Measurements from ENCODE around the gene NMUR1.

The NMUR1 gene

GRCh38 chr2:231549446-231550239 is 19.4 kb upstream of the NMUR1 start:
- no peak for TF ChIP-seq CTCF (IDR thresholded peaks at IDR 0.05; ENCODE audit: low read depth, low read length, missing control alignments)
- no peak for DNase-seq (ENCODE audit: extremely low read depth, low read depth)
- H3K4me3 ChIP-seq (replicated peaks; ENCODE audit: low read depth, low read length): no peak overlapping the region

DNA sequence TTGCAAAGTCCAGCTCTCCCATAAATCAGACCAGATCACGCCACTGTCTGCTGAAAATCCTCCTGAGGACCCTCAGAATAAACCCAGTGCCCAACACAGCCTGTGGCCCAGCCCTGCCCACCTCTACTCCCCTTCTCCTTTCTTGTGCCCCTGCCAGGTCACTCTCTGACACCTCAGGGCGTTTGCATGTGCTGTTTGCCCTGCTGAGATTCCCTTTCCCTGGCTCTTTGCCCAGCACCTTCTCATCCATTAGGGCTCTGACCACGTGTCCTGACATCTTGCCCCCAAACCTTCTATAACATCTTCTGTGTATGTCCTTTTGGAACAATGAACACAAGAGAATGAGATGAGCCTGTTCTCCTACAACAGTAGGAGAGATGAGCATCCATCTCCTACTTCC is 18.5 kb upstream of the NMUR1 start:
- H3K4me3 ChIP-seq (replicated peaks; ENCODE audit: low read depth, low read length): no peak overlapping the region
- TF ChIP-seq CTCF (IDR thresholded peaks at IDR 0.05; ENCODE audit: low read depth, low read length, missing control alignments): no peak
- DNase-seq (ENCODE audit: extremely low read depth, low read depth): no peak

- TF ChIP-seq CTCF (IDR thresholded peaks at IDR 0.05; ENCODE audit: low read depth, low read length, missing control alignments): no peak
- no peak for DNase-seq (ENCODE audit: extremely low read depth, low read depth)
- H3K4me3 ChIP-seq (replicated peaks; ENCODE audit: low read depth, low read length): no peak overlapping the region
These were observed 17.3 kb upstream of the NMUR1 start for GRCh38 chr2:231547315-231548110.

- no peak overlapping the region for H3K4me3 ChIP-seq (replicated peaks; ENCODE audit: low read depth, low read length)
- DNase-seq (ENCODE audit: extremely low read depth, low read depth): no peak
- TF ChIP-seq CTCF (IDR thresholded peaks at IDR 0.05; ENCODE audit: low read depth, low read length, missing control alignments): no peak
These were observed 15.9 kb upstream of the NMUR1 start for GRCh38 chr2:231546014-231546715.

GRCh38 chr2:231545105-231545902 is 15.1 kb upstream of the NMUR1 start:
- DNase-seq (ENCODE audit: extremely low read depth, low read depth): no peak
- no peak overlapping the region for H3K4me3 ChIP-seq (replicated peaks; ENCODE audit: low read depth, low read length)

More at GRCh38 chr2:231545105-231545902, 15.1 kb upstream of the NMUR1 start:
- no peak for TF ChIP-seq CTCF (IDR thresholded peaks at IDR 0.05; ENCODE audit: low read depth, low read length, missing control alignments)
